ENCODE data around the gene FLACC1.
"Not testable (repeated sequence)": the region's sequence is repeated elsewhere in the genome, so short reads cannot be mapped to it uniquely, and the experiment has no call there.

Gene FLACC1, protein sequence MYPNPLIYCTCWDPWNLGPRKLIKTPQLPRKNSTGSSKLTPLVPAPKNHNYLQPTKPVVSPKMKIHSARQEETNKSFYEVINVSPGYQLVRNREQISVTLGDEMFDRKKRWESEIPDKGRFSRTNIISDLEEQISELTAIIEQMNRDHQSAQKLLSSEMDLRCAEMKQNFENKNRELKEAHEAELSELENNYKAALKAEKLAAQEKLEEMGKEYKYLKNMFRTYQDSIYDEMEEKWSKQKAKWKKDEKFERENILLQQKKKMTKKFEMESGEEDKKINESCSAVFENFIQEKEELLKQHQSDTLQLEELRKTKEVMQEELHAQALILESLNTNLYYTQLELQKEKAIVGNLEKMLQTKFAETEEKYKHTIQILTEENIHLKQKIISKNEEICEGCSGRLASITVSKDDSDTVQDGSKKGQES
- 2.4 to 7.6 reads per million in 2 experiments for total RNA-seq

DNA sequence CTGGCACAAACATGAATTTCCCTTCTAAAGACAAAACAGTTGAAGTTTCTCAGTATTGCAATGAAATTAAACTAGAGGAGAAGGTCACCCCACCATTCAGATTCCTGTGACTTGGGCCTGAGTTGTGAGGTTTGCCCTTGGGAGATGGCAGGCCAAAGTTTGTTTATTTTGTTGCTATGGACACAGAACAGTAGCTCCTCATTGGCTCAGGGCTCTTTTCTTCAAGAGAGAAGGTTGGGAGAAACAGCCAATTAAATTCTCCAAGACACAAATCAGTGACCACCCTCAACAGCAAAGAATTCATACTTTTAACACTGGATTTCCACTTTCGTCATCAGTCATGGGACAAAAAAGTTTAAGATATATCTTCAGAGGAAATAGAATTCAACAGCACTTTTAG, at the start of gene FLACC1:
Gene FLACC1 (minus strand): TSS at position 125 of the 400 bp plus-strand sequence. CDS start 5,941 bp downstream, outside the sequence.
- DNase-seq (ENCODE audit: low read depth), result no peak

GRCh38 chr2:201406077-201406662, 49.0 kb upstream of the FLACC1 start:
- no peak for DNase-seq (ENCODE audit: low read depth)

GRCh38 chr2:201404699-201405280, 47.6 kb upstream of the FLACC1 start:
- no peak for DNase-seq (ENCODE audit: low read depth)

GRCh38 chr2:201403880-201404279, 46.7 kb upstream of the FLACC1 start:
- no peak for DNase-seq (ENCODE audit: low read depth)

GRCh38 chr2:201402651-201403562, 45.8 kb upstream of the FLACC1 start:
- DNase-seq (ENCODE audit: low read depth), result no peak

- DNase-seq (ENCODE audit: low read depth), result no peak
Observed at GRCh38 chr2:201401815-201402214, 44.7 kb upstream of the FLACC1 start.

GRCh38 chr2:201396595-201396994, 39.5 kb upstream of the FLACC1 start:
- no peak for DNase-seq (ENCODE audit: low read depth)

- no peak for DNase-seq (ENCODE audit: low read depth)
Observed at GRCh38 chr2:201383136-201383535, 26.0 kb upstream of the FLACC1 start.

- no peak for DNase-seq (ENCODE audit: low read depth)
Observed at GRCh38 chr2:201378496-201379397, 21.6 kb upstream of the FLACC1 start.

GRCh38 chr2:201377218-201377617, 20.1 kb upstream of the FLACC1 start:
- no peak for DNase-seq (ENCODE audit: low read depth)

DNA sequence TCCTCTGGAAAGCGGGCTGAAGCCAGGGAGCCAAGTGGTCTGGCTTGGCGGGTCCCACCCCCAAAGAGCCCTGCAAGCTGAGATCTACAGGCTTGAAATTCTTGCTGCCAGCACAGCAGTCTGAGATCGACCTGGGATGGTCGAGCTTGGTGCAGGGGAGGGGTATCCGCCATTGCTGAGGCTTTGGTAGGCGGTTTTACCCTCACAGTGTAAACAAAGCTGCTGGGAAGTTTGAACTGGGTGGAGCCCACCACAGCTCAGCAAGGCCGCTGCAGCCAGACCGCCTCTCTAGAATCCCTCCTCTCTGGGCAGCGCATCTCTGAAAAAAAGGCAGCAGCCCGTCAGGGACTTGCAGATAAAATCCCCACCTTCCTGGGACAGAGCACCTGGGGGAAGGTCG, 12.6 kb upstream of the FLACC1 start:
- no peak for DNase-seq (ENCODE audit: low read depth)

- DNase-seq (ENCODE audit: low read depth), result not testable (repeated sequence)
Observed at GRCh38 chr2:201369318-201369717, 12.2 kb upstream of the FLACC1 start.

DNA sequence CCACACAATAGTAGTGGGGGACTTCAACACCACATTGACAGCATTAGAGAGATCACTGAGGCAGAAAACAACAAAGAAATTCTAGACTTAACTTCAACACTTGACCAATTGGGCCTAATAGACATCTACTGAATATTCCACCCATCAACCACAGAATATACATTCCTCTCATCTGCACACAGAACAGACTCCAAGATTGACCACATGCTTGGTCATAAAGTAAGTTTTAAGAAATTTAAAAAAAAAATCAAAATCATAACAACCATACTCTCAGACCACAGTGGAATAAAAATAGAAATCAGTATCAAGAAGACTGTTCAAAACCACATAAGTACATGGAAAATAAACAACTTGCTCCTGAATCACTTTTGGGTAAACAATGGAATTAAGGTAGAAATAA, 9.0 kb upstream of the FLACC1 start:
- no peak for DNase-seq (ENCODE audit: low read depth)

DNA sequence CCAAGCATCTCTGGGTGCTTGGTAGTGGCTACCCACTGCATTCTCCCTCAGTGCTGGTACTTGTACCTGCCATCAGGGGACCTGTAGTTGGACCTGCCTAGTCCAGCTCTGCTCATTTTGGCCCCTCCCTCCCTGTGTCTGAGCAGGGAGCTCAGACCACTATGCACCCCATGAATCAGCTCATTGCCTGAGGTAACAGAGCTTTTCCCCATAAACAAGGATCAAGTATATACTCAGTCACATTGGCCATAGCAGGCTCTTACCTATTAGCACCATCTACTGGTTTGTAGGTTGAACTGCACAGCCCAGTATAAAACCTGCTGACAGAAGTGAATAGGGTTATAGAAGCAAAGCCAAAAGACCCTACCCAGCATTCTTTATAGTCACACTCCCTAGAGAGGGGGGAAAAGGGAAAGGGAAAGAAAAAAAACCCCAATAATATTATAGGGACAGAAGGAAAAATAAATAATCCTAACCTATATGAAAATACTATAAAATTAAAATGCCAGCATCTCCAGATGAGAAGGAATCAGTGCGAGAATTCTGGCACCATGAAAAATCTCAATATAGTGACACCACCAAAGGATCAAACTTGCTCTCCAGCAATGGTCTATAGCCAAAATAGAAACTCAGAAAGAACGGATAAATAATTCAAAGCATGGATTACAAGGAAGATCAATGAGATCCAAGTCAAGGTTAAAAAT, 6.9 kb upstream of the FLACC1 start:
- DNase-seq (ENCODE audit: low read depth), result peak; percentile 11

DNA sequence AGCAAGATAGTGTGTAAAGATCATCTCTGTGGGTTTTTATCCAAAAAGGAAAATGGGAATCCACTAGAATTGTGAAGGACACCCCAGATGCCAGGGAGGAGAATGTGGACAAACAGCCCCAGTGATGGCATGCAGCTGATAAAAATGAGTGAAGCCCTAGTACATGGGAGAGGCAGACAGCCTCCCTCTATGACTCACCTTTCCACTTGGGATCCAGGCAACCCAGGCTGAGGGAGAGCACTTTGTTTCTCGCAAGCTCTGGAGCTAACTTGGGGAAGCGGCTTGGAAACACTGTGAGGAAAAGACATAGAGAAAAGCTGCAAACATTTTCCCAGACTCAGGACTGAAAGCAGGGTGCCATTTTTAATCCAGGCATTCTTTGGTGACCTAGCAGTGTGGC, 5.3 kb upstream of the FLACC1 start:
- no peak for DNase-seq (ENCODE audit: low read depth)

- DNase-seq (ENCODE audit: low read depth), result no peak
Observed at GRCh38 chr2:201361078-201361733, 4.1 kb upstream of the FLACC1 start.

- no peak for DNase-seq (ENCODE audit: low read depth)
Observed at GRCh38 chr2:201360256-201360655, 3.1 kb upstream of the FLACC1 start.

DNA sequence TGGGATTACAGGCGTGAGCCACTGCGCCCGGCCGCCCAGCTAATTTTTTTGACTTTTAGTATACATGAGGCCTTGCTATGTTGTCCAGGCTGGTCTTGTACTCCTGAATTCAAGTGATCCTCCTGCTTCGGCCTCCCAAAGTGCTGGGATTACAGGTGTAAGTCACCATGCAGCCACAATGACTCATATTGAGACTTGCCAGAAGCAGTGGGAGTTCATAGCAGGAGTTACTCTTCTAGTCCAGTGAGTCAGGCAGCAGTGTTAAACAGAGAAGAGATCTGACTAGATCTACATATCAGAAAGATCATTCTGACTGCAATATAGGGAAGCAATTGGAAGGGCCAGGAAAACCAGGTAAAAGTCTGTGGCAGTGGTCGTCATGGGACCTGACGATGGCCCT, 1.5 kb upstream of the FLACC1 start:
- no peak for DNase-seq (ENCODE audit: low read depth)

- DNase-seq (ENCODE audit: low read depth), result no peak
Observed at GRCh38 chr2:201353116-201353515, 4.0 kb downstream of the FLACC1 start.

DNA sequence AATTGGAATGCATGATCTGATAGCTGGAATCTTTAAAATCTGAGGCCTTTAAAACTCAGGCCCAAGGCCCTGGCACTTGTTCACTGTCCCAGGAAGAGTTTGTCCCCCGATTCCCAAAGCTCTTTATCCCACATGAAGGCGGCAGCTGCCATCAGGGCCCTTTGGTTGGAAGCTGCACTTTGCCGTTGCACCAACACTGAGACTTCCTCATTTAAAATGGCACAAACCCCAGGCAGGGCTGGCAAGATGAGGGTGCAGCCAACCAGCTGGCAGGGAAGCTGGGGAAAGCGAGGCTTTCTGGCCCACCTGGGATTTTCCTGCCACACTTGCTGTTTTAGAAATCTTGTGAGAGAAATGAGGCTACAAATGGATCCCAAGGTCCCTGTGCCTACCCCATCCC, 6.3 kb downstream of the FLACC1 start:
- no peak for DNase-seq (ENCODE audit: low read depth)

Measured in T follicular helper cell (primary cell).